K562 (cell line): ENCODE results near the gene MTG2. TPM values are rescaled to one million over a fixed set of nuclear protein-coding genes. Genes with fewer than 3 reads are reported as not detected.
A peak's percentile ranks its signal among the peaks of the same experiment; 100 is the strongest.

Experiments used
- ATAC-seq: fragments of 200-7000 bp; cut with Tn5 transposase; 3 replicates; pipeline ENCODE4 v1.9.1; 2020; ENCODE audit warnings: moderate library complexity
- BruUV-seq: library from RNA; stranded (reverse); fragments of 400-500 nt; replicated peaks from 2 replicates; lab custom pipeline; 2021; lab: Mats Ljungman, UMichigan
- CTCF ChIA-PET: fragments of 300-600 bp; formaldehyde crosslinking; extraction: SDS; loops from one replicate; lab custom pipeline; 2021; ENCODE audit warnings: low intra/inter-chr PET ratio; lab: Yijun Ruan, JAX
- POLR2A ChIA-PET: fragments of 300-600, 350-650 bp; sonication (Branson Sonifier 250); formaldehyde crosslinking; extraction: SDS; loops from one replicate; lab custom pipeline; 2021; ENCODE audit warnings: antibody characterized with exemption, inconsistent platforms; lab: Yijun Ruan, JAX
- DNase-seq, 4 experiments: peaks; one replicate each; pipeline versions ENCODE4 v3.0.0 to v3.0.0-alpha.2; 2011 to 2018; ENCODE audit warnings: low spot score in 3 of 4, mixed read lengths in 3 of 4; ENCODE audit errors: extremely low read depth in 1 of 4
- FAIRE-seq: peaks from 2 replicates; lab custom pipeline; 2011; peaks lifted over from hg19 to GRCh38; lab: Jason Lieb, UNC
- H2AFZ ChIP-seq: 2 replicates; pipeline ENCODE4 v1.6.0; 2011; ENCODE audit warnings: low read depth, low read length, control low read depth, inconsistent platforms
- H3K27ac ChIP-seq: fragments of 200-600 bp; 3 replicates; pipeline ENCODE4 v1.8.0; 2011; ENCODE audit warnings: low read depth, mild to moderate bottlenecking, control low read depth, inconsistent platforms, low read length, moderate library complexity, mixed read lengths; ENCODE audit errors: extremely low read depth
- H3K27me3 ChIP-seq, 2 experiments: fragments of 300-600 bp in 1 of 2; 2 replicates in 1 of 2; 3 replicates in 1 of 2; pipeline versions ENCODE4 v1.6.0 to v1.8.0; 2011; ENCODE audit warnings: inconsistent platforms in 2 of 2, low read length in 2 of 2, mild to moderate bottlenecking in 1 of 2, mixed read lengths in 1 of 2, moderate library complexity in 1 of 2; ENCODE audit not compliant: control insufficient read depth in 2 of 2, insufficient read depth in 2 of 2
- H3K36me3 ChIP-seq: fragments of 300-600 bp; 3 replicates; pipeline ENCODE4 v1.8.0; 2011; ENCODE audit warnings: mild to moderate bottlenecking, low read length, inconsistent platforms; ENCODE audit not compliant: control insufficient read depth, insufficient read depth
- H3K4me1 ChIP-seq, 2 experiments: fragments of 200-600 bp in 1 of 2; replicated peaks in 1 of 2; 2 replicates in 1 of 2; 3 replicates in 1 of 2; pipeline versions ENCODE4 v1.5.1 to v1.8.0; 2011; ENCODE audit warnings: inconsistent platforms in 2 of 2, low read length in 2 of 2, mild to moderate bottlenecking in 1 of 2, mixed read lengths in 1 of 2, moderate library complexity in 1 of 2; ENCODE audit not compliant: control insufficient read depth in 2 of 2, insufficient read depth in 2 of 2
- H3K4me2 ChIP-seq: 2 replicates; pipeline ENCODE4 v1.6.1; 2011; ENCODE audit warnings: low read length, control low read depth, inconsistent platforms, mixed read lengths; ENCODE audit not compliant: insufficient read depth
- H3K4me3 ChIP-seq: fragments of 200-600 bp; sonication (generic), shearing (Covaris generic); 2 replicates; pipeline ENCODE4 v1.5.1; 2016; ENCODE audit warnings: control low read depth, inconsistent platforms
- H3K79me2 ChIP-seq: fragments of 200-600 bp; 3 replicates; pipeline ENCODE4 v1.8.0; 2011; ENCODE audit warnings: low read length, inconsistent platforms; ENCODE audit not compliant: control insufficient read depth, insufficient read depth
- H3K9ac ChIP-seq, 2 experiments: 2 replicates each; pipeline versions ENCODE4 v1.6.0 to v1.6.1; 2011; ENCODE audit warnings: low read depth in 2 of 2, low read length in 2 of 2, control low read depth in 1 of 2, inconsistent platforms in 1 of 2, mild to moderate bottlenecking in 1 of 2, mixed read lengths in 1 of 2; ENCODE audit not compliant: insufficient read depth in 1 of 2
- H3K9me1 ChIP-seq: one replicate; pipeline ENCODE4 v1.6.0; 2011; ENCODE audit warnings: inconsistent platforms, mild to moderate bottlenecking, low read length, moderate library complexity; ENCODE audit not compliant: control insufficient read depth, insufficient read depth
- H3K9me3 ChIP-seq: replicated peaks from 2 replicates; pipeline ENCODE4 v1.5.1; 2011; ENCODE audit warnings: low read depth, low read length, inconsistent platforms; ENCODE audit not compliant: control insufficient read depth, insufficient read depth
- H4K20me1 ChIP-seq: replicated peaks from 2 replicates; pipeline ENCODE4 v1.6.1; 2011; ENCODE audit warnings: low read length, inconsistent platforms, mixed read lengths; ENCODE audit not compliant: control insufficient read depth, insufficient read depth
- GTF2B ChIP-seq: IDR thresholded peaks from 2 replicates; pipeline ENCODE4 v1.6.1; 2011; ENCODE audit not compliant: insufficient read length; ENCODE audit errors: extremely low read depth
- MECOM ChIP-seq: fragments of 250-450 bp; sonication (Bioruptor Pico); IDR thresholded peaks from 2 replicates; pipeline ENCODE4 v1.8.0; 2022; ENCODE audit warnings: inconsistent platforms
- ZBTB40 ChIP-seq, 2 experiments: fragments of 450-650 bp in 1 of 2; sonication (generic) in 1 of 2; formaldehyde crosslinking in 1 of 2; IDR thresholded peaks; 2 replicates each; pipeline versions ENCODE4 v1.7.1 to v1.9.0; 2016 to 2022; ENCODE audit warnings: inconsistent platforms in 1 of 2, mild to moderate bottlenecking in 1 of 2, missing genetic modification reagents in 1 of 2
- WGBS: fragments of 100-300 bp; shearing (Covaris generic); methylation state at CpG from one replicate; pipeline ENCODE4 v1.1.6; 2016; ENCODE audit warnings: low coverage, mixed read lengths; ENCODE audit not compliant: insufficient coverage; ENCODE audit errors: missing lambda C conversion rate; 5-methylcytosine and 5-hydroxymethylcytosine counted together
- in situ Hi-C: fragments of 300-500 bp; cut with MboI; formaldehyde crosslinking; loops from 4 replicates; pipeline ENCODE4 v1.15.0; 2018; ENCODE audit warnings: inconsistent platforms, mixed read lengths
- intact Hi-C: fragments of 100-400 bp; cut with micrococcal nuclease; formaldehyde crosslinking; loops from 2 replicates; pipeline ENCODE4 v1.14.2; 2022
- polyA plus RNA-seq, 8 experiments: library from polyadenylated mRNA; depleted of rRNA in 4 of 8; stranded (reverse) in 5 of 8; unstranded in 3 of 8; fragments of >200 nt; fragmentation: Nextera tagmentation in 2 of 8; fragmentation: Illumina TruSeq in 1 of 8; extraction: Ambion mirVana in 2 of 8; extraction: Trizol in 1 of 8; gene quantifications; 2 replicates each; pipeline versions ENCODE4 v1.2.1 to v1.2.3, GENCODE V29; 2011 to 2014; ENCODE audit warnings: inconsistent platforms in 1 of 8, missing spikeins in 1 of 8
- total RNA-seq, 7 experiments: library from RNA; depleted of rRNA in 6 of 7; stranded (reverse); fragments of >200 nt in 6 of 7; fragmentation: Illumina TruSeq in 2 of 7; extraction: Trizol in 2 of 7; gene quantifications; 2 replicates each; pipeline versions ENCODE4 v1.2.1 to v1.2.3, GENCODE V29; 2011 to 2021; ENCODE audit warnings: low replicate concordance in 1 of 7

MTG2 gene
- total and polyA plus RNA-seq, 9 of the 15 experiments (the other 6 are each of a cell fraction or from before 2014, with no cell fraction given), result 8.7 to 67.5 (median 44.5) TPM

- POLR2A ChIA-PET, result interaction anchor here (0.7 to 1.2 kb wide), 6 partner anchors 9 to 540 kb away, joined by 3 to 7 read pairs (median 4); no protein-coding TSS in a partner anchor
- BruUV-seq, result no TSS peak
- no peak for FAIRE-seq
- Histone ChIP-seq H3K4me2 (peak overlapping the region; percentile 17), H3K9me1 (peaks cover 3% of the 10 kb centered on the region), H2AFZ (no peak overlapping the region), H3K27me3 (no peaks in the 10 kb centered on the region), H3K27ac (peak overlapping the region; percentile 54), H3K4me3 (no peak overlapping the region), H3K9ac (peak overlapping the region; percentile 26 to 74; a peak in 2 of 4 replicates), H4K20me1 (peaks cover 59% of the 10 kb centered on the region), H3K79me2 (peaks cover 93% of the 10 kb centered on the region), H3K4me1 (peaks cover 43 to 75% of the 10 kb centered on the region in 2 experiments; a peak in 4 of 5 replicates), H3K36me3 (peaks cover 48% of the 10 kb centered on the region), H3K9me3 (no peaks in the 10 kb centered on the region)
- TF ChIP-seq GTF2B (no peak), ZBTB40 (IDR thresholded peaks at IDR 0.05) (no peak), ZBTB40 (CRISPR knock-in tag; IDR thresholded peaks at IDR 0.05) (no peak), MECOM (no peak)
- 49% methylated on average over 4 of the region's 7 CpGs for WGBS
- intact Hi-C loops, result loop anchor here (10.0 kb wide), 1 partner anchor 239 kb away; the partner anchor contains the start of gene RPS21
- no peak for ATAC-seq
- no peak for DNase-seq
- CTCF ChIA-PET, result interaction anchor here (0.6 kb wide), 1 partner anchor 78 kb away, joined by 3 read pairs; no protein-coding TSS in a partner anchor
- in situ Hi-C loops, result no loop called here
Measured at GRCh38 chr20:62145688-62146018, 37.2 kb upstream of the MTG2 start.
